Hepatocyte (in vitro differentiated cells): ENCODE data around the gene GADD45GIP1.

Source experiments
- CTCF ChIP-seq: fragments of 200-600 bp; sonication (generic); IDR thresholded peaks from 2 replicates; pipeline ENCODE4 v1.5.1; 2016; ENCODE audit warnings: antibody characterized with exemption, mild to moderate bottlenecking; ENCODE audit not compliant: poor library complexity
- EZH2phosphoT487 ChIP-seq: fragments of 200-600 bp; sonication (generic); IDR thresholded peaks from one replicate; pipeline ENCODE4 v1.6.1; 2018; ENCODE audit warnings: antibody characterized with exemption, mild to moderate bottlenecking, low read depth, moderate library complexity; ENCODE audit not compliant: unreplicated experiment, severe bottlenecking

DNA sequence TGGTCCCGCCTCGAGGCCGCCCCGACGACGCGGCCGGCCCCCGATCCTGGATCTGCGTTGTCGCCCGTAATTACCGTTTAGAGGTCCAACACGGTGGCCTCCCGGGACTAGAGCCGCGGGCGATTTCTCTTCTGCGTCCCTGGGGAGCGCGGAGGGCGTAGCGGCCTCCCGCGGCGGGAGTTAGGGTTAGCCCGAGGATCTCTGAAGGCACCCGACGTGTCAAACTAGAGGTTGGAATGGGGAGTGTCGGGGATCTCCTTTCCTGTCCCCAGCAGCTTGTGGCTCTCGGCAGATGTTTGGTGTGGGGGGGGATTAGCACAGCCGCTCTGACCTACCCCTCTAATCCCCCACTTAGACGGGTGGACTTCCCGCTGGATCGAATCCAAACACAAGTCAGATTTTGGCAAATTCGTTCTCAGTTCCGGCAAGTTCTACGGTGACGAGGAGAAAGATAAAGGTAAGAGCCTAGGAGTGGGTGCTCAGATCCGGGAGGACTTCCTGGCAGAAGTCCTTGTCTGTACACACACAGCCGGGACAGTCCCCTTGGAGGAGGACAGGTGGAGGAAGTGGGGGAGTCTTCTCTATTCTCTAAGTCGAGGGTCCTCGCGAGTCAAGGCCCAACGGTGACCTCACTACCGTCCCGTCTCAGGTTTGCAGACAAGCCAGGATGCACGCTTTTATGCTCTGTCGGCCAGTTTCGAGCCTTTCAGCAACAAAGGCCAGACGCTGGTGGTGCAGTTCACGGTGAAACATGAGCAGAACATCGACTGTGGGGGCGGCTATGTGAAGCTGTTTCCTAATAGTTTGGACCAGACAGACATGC is 18.0 kb downstream of the GADD45GIP1 start:
- TF ChIP-seq CTCF (peak; percentile 17), EZH2phosphoT487 (no peak)
